GM19099 (cell line): ENCODE results near the gene BTF3.

ENCODE experiments used
- POLR2A ChIP-seq: IDR thresholded peaks from 3 replicates; pipeline ENCODE4 v1.6.1; 2011; ENCODE audit warnings: low read depth; ENCODE audit not compliant: insufficient read length; ENCODE audit errors: extremely low read depth

BTF3 gene

GRCh38 chr5:73501406-73501805 is 3.2 kb downstream of the BTF3 start:
- no peak for TF ChIP-seq POLR2A

GRCh38 chr5:73506459-73506955 is 8.3 kb downstream of the BTF3 start:
- TF ChIP-seq POLR2A: no peak

- no peak for TF ChIP-seq POLR2A
These were observed 8.8 kb downstream of the BTF3 start for GRCh38 chr5:73507062-73507461.

GRCh38 chr5:73513996-73514395 is 15.8 kb downstream of the BTF3 start:
- no peak for TF ChIP-seq POLR2A

GRCh38 chr5:73514418-73514817 is 16.2 kb downstream of the BTF3 start:
- no peak for TF ChIP-seq POLR2A

- no peak for TF ChIP-seq POLR2A
These were observed 17.0 kb downstream of the BTF3 start for GRCh38 chr5:73515232-73515631.

GRCh38 chr5:73519531-73520283 is 21.5 kb downstream of the BTF3 start:
- TF ChIP-seq POLR2A: no peak

- TF ChIP-seq POLR2A: no peak
These were observed 24.7 kb downstream of the BTF3 start for GRCh38 chr5:73522989-73523388.

- TF ChIP-seq POLR2A: no peak
These were observed 25.6 kb downstream of the BTF3 start for GRCh38 chr5:73523861-73524260.

- TF ChIP-seq POLR2A: no peak
These were observed 27.5 kb downstream of the BTF3 start for GRCh38 chr5:73525606-73526203.

GRCh38 chr5:73528248-73528647 is 30.0 kb downstream of the BTF3 start:
- no peak for TF ChIP-seq POLR2A

- TF ChIP-seq POLR2A: no peak
These were observed 30.8 kb downstream of the BTF3 start for GRCh38 chr5:73529081-73529480.

GRCh38 chr5:73531356-73531755 is 33.1 kb downstream of the BTF3 start:
- TF ChIP-seq POLR2A: no peak

GRCh38 chr5:73532195-73532594 is 34.0 kb downstream of the BTF3 start:
- no peak for TF ChIP-seq POLR2A

- TF ChIP-seq POLR2A: no peak
These were observed 35.9 kb downstream of the BTF3 start for GRCh38 chr5:73534011-73534644.

GRCh38 chr5:73534971-73535370 is 36.7 kb downstream of the BTF3 start:
- no peak for TF ChIP-seq POLR2A
